Measurements from ENCODE around the gene TPCN1. TPM values are rescaled to one million over a fixed set of nuclear protein-coding genes. Genes with fewer than 3 reads are reported as not detected.
A peak's percentile ranks its signal among the peaks of the same experiment; 100 is the strongest.

Gene TPCN1
- total RNA-seq, 1 experiment from 2014 or later: 13.5 TPM

- H3T11ph ChIP-seq (ENCODE audit: low read length): no peak overlapping the region
- H3K18ac ChIP-seq (ENCODE audit: insufficient read length, low read depth, low read length): peak overlapping the region; percentile 36
- no peak overlapping the region for H4K5ac ChIP-seq (ENCODE audit: insufficient read length, low read depth, low read length)
- H2BK20ac ChIP-seq (ENCODE audit: low read depth, low read length, poor library complexity, severe bottlenecking): no peak overlapping the region
- H3K23me2 ChIP-seq (ENCODE audit: insufficient read length, low read depth, low read length, poor library complexity, severe bottlenecking): no peaks in the 10 kb centered on the region
- H3K23ac ChIP-seq (ENCODE audit: insufficient read length, low read depth, low read length): no peak overlapping the region
- no peak overlapping the region for H3K14ac ChIP-seq (ENCODE audit: insufficient read depth, low read length)
- Mint-ChIP-seq H3K4me3 (no peak overlapping the region), H3K4me1 (peaks cover 25 to 31% of the 10 kb centered on the region in 2 experiments), H3K27me3 (ENCODE audit: low read depth) (no peaks in the 10 kb centered on the region; the same call in 1 of the 2 replicates), H3K9me3 (no peaks in the 10 kb centered on the region), H3K27ac (peak overlapping the region in 1 of 3 experiments; percentile 95; a peak in 2 of 7 replicates), H3K36me3 (ENCODE audit: insufficient read depth in 1 of 3, low read depth in 3 of 3) (peaks cover 8 to 16% (median 12%) of the 10 kb centered on the region in 3 experiments; a peak in 6 of 7 replicates)
- no peak overlapping the region for H3K9ac ChIP-seq (ENCODE audit: extremely low read depth, insufficient read length, low read length)
- WGBS (ENCODE audit: extremely low coverage, insufficient read length, low lambda C conversion rate): no CpG with 5 or more reads among the region's 20 CpGs
- no peak overlapping the region for H2BK12ac ChIP-seq (ENCODE audit: insufficient read length, low read depth, low read length)
- no peaks in the 10 kb centered on the region for H4K20me1 ChIP-seq (ENCODE audit: control insufficient read depth, insufficient read depth, insufficient read length)
- no peak overlapping the region for H3K56ac ChIP-seq (ENCODE audit: insufficient read length, low read depth, low read length)
- H3K4me2 ChIP-seq (ENCODE audit: insufficient read depth, insufficient read length, low read length): no peak overlapping the region
- no peak for DNase-seq
- H3K27me3 ChIP-seq (ENCODE audit: insufficient read depth, low read length): no peaks in the 10 kb centered on the region
- no peak overlapping the region for H2BK120ac ChIP-seq (ENCODE audit: low read depth, low read length, poor library complexity, severe bottlenecking)
- no peaks in the 10 kb centered on the region for H3K9me3 ChIP-seq (ENCODE audit: control insufficient read depth, low read depth, low read length)
- no peaks in the 10 kb centered on the region; the same call in 1 of the 2 replicates for H3K4me1 ChIP-seq (ENCODE audit: insufficient read depth, low read length)
- H2BK15ac ChIP-seq (ENCODE audit: low read depth, low read length): no peak overlapping the region
- no peak overlapping the region for H2BK5ac ChIP-seq (ENCODE audit: insufficient read length, low read length)
- H2AK5ac ChIP-seq (ENCODE audit: insufficient read length, low read length): no peak overlapping the region
- no peaks in the 10 kb centered on the region for H3K79me1 ChIP-seq (ENCODE audit: insufficient read depth, low read depth, low read length, poor library complexity, severe bottlenecking)
- no peaks in the 10 kb centered on the region for H3K79me2 ChIP-seq (ENCODE audit: insufficient read depth, low read length)
- no peak overlapping the region for H2AFZ ChIP-seq (ENCODE audit: low read length)
- H3K4ac ChIP-seq (ENCODE audit: low read depth, low read length): no peak overlapping the region
- H4K91ac ChIP-seq (ENCODE audit: insufficient read length, low read depth, low read length): no peak overlapping the region
- TF ChIP-seq CTCF (conservative IDR thresholded peaks at IDR 0.05): no peak
- H4K8ac ChIP-seq (replicated peaks; ENCODE audit: insufficient read length, low read depth, low read length): no peak overlapping the region
- no peak overlapping the region for H3K27ac ChIP-seq (ENCODE audit: insufficient read length, low read depth, low read length)
These were observed 77.7 kb downstream of the TPCN1 start for GRCh38 chr12:113298861-113299545.

Data from H9 (cell line).